HG03066 (cell line): ENCODE data around the gene RIIAD1.

Experiments used
- ATAC-seq: cut with Tn5 transposase; IDR thresholded peaks from one replicate; pipeline ENCODE4 v1.9.1; 2021; ENCODE audit warnings: low read depth; ENCODE audit not compliant: unreplicated experiment

The RIIAD1 gene

GRCh38 chr1:151710187-151710840, 11.0 kb upstream of the RIIAD1 start:
- ATAC-seq = no peak

- no peak for ATAC-seq
Measured at GRCh38 chr1:151711044-151711800, 10.1 kb upstream of the RIIAD1 start.

GRCh38 chr1:151711951-151712350, 9.4 kb upstream of the RIIAD1 start:
- no peak for ATAC-seq

GRCh38 chr1:151713044-151713443, 8.3 kb upstream of the RIIAD1 start:
- no peak for ATAC-seq

GRCh38 chr1:151713874-151714273, 7.4 kb upstream of the RIIAD1 start:
- ATAC-seq = no peak

GRCh38 chr1:151714820-151715725, 6.2 kb upstream of the RIIAD1 start:
- ATAC-seq = no peak

- no peak for ATAC-seq
Measured at GRCh38 chr1:151715726-151716404, 5.5 kb upstream of the RIIAD1 start.

GRCh38 chr1:151716405-151716762, 4.9 kb upstream of the RIIAD1 start:
- ATAC-seq = no peak

- no peak for ATAC-seq
Measured at GRCh38 chr1:151716771-151717631, 4.3 kb upstream of the RIIAD1 start, which contains the start of gene CELF3. CELF3 (minus strand) TSS chr1:151716803; CDS start chr1:151716020, 783 bp downstream.

- no peak for ATAC-seq
Measured at GRCh38 chr1:151718011-151718431, 3.3 kb upstream of the RIIAD1 start.

GRCh38 chr1:151718666-151719065, 2.7 kb upstream of the RIIAD1 start:
- ATAC-seq = no peak

- ATAC-seq = no peak
Measured at GRCh38 chr1:151720125-151720524, 1.2 kb upstream of the RIIAD1 start.

- ATAC-seq = no peak
Measured at GRCh38 chr1:151720554-151720953, 768 bp upstream of the RIIAD1 start.

- no peak for ATAC-seq
Measured at GRCh38 chr1:151721788-151722510, 627 bp downstream of the RIIAD1 start.

- no peak for ATAC-seq
Measured at GRCh38 chr1:151723726-151724370, 2.5 kb downstream of the RIIAD1 start.

- no peak for ATAC-seq
Measured at GRCh38 chr1:151728151-151729054, 7.1 kb downstream of the RIIAD1 start.

- no peak for ATAC-seq
Measured at GRCh38 chr1:151729157-151729965, 8.0 kb downstream of the RIIAD1 start.
